ENCODE results near the gene PRORP. TPM values are rescaled to one million over a fixed set of nuclear protein-coding genes. Genes with fewer than 3 reads are reported as not detected.

The PRORP gene
- total RNA-seq, 1 experiment from 2014 or later: 38.2 TPM

Other genes with a start within 250 kb of the PRORP start
- gene BAZ1A, start 247.2 kb upstream of the PRORP start, total RNA-seq (2014; rRNA removed; shearing (Covaris generic)): 23.7 and 39.6 TPM in 2 replicates
- 96.2 and 110 TPM in 2 replicates for gene SRP54, start 139.6 kb upstream of the PRORP start, total RNA-seq (2014; rRNA removed; shearing (Covaris generic))
- 40.6 and 49.9 TPM in 2 replicates for gene FAM177A1, start 76.3 kb upstream of the PRORP start, total RNA-seq (2014; rRNA removed; shearing (Covaris generic))
- 20.6 and 23.7 TPM in 2 replicates for gene PPP2R3C, start 562 bp upstream of the PRORP start, total RNA-seq (2014; rRNA removed; shearing (Covaris generic))
- 378 and 505 TPM in 2 replicates for gene PSMA6, start 169.8 kb downstream of the PRORP start, total RNA-seq (2014; rRNA removed; shearing (Covaris generic))

Measured in M059J (cell line).